Renal cortical epithelial cell (primary cell): ENCODE results near the gene LY6G5C. TPM values are rescaled to one million over a fixed set of nuclear protein-coding genes. Genes with fewer than 3 reads are reported as not detected.
A peak's percentile ranks its signal among the peaks of the same experiment; 100 is the strongest.

Experiments
- DNase-seq: peaks from one replicate; pipeline ENCODE4 v3.0.0-alpha.2; 2011; ENCODE audit warnings: low read depth
- total RNA-seq: library from RNA; depleted of rRNA; stranded (reverse); fragments of >200 nt; gene quantifications from 2 replicates; pipeline ENCODE4 v1.2.3, GENCODE V29; 2014

The LY6G5C gene, protein sequence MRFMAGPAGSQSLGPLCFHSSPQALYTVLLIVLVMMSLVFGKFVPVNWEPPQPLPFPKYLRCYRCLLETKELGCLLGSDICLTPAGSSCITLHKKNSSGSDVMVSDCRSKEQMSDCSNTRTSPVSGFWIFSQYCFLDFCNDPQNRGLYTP
- 0.40 TPM in 1 of 2 replicates, not detected in the other for total RNA-seq

DNA sequence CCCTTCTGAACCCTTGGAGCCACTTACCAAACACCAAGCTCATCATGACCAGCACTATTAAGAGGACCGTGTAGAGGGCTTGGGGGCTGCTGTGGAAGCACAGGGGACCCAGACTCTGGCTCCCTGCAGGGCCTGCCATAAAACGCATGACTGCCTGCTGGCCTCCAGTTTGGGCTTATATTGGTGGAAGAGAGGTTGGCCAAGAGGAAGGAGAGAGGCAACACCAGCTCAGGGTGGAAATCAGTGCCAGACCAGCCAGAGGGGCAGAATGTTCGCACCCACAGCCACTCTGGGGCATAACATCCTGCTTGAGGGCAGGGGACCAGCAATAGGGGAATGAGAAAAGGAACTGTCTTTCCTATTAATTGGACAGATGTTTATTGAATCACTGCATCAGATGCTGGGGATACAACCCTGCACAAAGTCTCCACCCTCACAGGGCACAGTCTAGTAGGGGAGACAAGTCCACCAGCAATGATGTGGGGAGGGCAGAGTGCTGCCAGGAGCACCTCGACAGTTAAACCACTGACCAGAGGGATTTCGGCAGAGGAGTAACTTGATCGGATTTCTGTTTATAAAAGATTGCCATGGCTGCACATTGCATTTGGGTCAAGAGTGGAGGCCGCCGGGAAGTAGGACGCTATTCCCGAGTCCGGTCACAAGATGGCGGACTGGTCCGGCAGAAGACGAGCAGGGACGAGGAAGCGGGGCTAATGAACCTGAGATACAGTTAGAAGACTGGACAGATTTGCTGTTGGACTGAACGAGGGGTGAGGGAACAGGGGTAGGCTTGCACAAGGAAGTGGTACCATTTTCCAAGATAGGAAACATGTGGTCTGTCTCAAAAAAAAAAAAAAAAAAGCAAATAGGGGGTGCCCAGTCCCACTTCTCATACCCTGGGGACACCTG is at the start of gene LY6G5C:
LY6G5C (minus strand) TSS at position 842 of the 909 bp plus-strand sequence; CDS start at position 148, 694 bp downstream.
- DNase-seq = peak; percentile 84

DNA sequence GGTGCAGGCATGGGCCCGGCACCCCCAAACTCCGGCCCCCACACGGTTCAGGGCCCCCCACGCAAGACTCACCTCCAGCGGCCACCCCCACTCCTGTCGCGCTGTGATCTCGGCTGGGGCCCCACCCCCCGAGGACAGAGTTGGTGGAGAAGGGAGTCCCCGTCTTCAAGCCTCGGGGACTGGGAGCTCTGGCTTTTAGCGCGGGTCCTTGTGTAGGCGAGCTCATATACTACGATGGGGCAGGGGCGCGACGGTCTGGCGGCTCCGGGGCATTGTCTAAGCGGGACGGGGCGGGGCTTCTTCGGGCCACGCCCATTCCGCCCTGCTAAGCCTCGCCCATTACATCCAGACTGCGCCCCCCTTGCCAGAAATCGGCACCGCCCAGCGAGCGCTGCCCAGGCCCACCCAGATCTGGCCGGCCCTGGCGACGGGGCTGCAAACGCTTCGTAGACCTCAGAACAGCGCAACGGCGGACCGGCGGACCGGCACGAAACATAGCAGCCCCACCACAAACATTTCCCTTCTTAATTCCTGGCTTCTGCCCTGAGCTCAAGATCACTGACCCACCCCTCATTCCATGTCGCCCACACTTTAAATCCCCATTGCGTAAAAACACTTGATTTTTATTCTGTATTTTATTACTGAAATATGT is 49.2 kb upstream of the LY6G5C start:
- peak; percentile 40 for DNase-seq

DNA sequence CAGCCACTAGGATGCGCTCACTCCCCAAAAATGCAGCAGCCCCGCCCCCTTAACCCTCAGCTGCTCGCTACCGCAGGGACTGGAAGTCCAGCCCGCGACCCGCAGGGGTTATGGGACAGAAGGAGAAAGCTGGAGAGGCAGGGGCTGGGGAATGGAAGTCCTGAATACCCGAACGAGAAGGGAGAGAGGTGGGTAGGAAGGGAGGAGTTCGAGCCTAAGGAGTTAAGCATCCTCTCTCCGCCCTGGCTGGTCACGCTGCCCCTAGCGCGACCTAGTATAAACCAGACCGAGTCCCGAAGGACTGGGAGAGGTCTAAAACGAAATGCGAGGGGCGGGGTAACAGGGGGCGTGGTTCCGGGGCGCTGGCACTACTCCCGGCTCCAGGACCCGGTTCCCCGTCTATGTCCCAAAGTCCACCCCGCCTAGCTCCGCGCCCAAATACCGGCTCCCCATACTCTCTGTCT is 48.7 kb upstream of the LY6G5C start:
- DNase-seq = peak; percentile 78

GRCh38 chr6:31728767-31729514 is 48.1 kb upstream of the LY6G5C start, which contains the start of gene DDAH2:
Gene DDAH2 (minus strand): TSS chr6:31729299. CDS start chr6:31729161, 138 bp downstream.
- no peak for DNase-seq

- no peak for DNase-seq
Observed at GRCh38 chr6:31727717-31728671, 47.1 kb upstream of the LY6G5C start.

DNA sequence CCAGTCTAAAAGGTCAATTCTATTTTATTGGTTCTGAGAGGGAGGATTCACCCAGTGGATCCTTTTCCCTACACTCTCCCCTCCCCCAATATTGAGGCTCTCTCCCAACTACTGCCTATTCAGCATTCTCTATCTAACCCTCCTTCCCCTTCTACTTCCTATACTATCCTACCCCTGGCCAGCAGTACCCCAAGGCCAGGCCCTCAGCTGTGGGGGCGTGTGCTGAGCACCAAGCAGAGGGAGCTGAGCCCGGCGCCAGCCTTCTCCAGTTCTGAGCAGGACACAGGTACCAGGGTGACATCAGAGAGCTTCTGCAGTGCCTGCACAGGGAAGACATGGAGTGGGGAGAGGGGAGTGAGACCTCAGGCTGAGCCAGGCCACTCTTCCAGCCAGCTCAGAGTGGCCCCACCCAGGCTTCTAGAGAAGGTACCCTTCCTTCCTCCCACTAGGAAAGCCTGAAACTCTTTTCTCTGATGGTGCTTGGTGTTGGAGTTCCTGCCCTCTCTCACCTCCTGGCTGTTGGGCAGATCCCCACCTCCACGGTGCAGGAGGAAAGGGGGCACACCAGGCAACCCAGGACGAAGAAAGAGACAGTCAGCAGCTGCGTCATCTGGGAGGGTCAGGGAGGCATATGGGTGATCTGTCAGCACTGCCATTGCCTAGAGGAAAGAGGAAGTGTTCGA is 46.3 kb upstream of the LY6G5C start:
- DNase-seq = no peak

- no peak for DNase-seq
Observed at GRCh38 chr6:31725502-31726350, 44.9 kb upstream of the LY6G5C start.

- no peak for DNase-seq
Observed at GRCh38 chr6:31723980-31724691, 43.3 kb upstream of the LY6G5C start.

DNA sequence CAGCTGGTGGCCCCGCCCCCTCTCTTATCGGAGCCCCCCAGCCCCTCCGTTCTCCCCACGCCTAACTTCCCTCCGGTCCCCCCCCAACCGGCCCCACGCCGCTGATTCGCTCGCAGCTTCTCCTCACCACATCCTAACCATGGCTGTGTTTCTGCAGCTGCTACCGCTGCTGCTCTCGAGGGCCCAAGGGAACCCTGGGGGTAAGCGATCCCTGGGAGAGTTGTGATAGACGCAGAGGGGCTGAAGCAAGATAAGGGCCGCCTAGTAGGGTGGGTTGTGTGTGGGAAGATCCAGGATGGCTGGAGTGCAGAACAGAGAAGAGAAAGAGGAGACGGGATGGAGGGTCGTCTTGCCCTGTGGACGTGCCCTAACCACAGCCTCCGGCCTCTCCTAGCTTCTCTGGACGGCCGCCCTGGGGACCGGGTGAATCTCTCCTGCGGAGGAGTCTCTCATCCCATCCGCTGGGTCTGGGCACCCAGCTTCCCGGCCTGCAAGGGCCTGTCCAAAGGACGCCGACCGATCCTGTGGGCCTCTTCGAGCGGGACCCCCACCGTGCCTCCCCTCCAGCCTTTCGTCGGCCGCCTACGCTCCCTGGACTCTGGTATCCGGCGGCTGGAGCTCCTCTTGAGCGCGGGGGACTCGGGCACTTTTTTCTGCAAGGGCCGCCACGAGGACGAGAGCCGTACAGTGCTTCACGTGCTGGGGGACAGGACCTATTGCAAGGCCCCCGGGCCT is 42.5 kb upstream of the LY6G5C start, which contains the start of gene MPIG6B:
MPIG6B (plus strand) TSS at position 129 of the 735 bp plus-strand sequence; CDS start at position 140, 11 bp downstream.
- no peak for DNase-seq

DNA sequence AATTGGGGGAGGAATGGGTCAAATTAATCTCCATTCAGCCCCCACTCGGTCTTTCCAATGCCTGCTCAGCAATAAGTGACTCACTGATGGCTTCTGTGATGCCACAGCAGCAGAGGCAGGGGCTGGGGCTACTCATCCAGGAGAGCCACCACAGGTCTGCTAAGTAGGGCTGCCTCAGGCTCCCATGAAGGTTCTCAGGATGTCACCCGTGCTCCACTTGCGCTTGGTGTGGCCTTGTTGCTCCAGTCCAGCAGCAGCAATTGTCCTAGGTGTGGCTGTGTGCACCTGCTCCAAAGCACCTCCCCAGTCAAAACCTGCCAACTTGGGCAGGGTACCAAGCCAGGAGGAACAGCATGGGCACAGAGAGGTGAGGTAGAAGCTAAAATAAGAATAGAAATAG is 41.3 kb upstream of the LY6G5C start:
- no peak for DNase-seq

DNA sequence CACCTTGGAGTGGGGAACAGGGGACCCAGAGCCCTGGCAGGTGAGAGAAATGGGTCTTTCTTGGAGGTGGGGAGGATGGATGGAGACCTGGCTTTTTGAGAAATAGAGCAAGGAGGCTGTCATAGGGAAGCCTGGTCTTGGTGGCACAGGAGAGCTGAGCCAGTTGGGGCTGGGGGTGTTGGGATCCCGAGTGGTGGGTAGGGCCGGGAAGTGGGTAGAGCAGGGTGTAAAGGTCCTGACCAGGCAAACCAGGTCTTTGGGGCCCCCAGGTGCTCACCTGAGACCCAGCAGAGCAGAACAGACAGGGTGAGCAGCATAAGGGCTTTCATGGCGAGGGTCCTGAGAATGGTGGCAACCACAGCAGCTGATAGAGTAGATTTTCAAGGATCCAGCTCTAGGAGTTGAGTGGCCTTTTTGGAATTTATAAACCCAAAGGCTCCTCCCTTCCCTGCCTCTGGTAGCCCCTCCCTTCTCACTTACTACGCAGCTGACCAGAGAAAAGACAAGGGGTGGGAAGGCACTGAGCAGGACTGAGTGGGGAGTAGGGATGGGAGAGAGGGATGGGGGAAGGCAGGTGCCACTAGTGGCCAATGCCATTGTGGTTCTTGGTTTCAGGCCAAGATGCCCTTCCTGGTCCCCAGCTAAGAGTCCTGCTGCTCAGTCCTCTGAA is 40.6 kb upstream of the LY6G5C start, which contains the start of gene LY6G6C:
LY6G6C (minus strand) TSS at position 396 of the 670 bp plus-strand sequence; CDS start at position 329, 67 bp downstream.
- DNase-seq = no peak

- no peak for DNase-seq
Observed at GRCh38 chr6:31720196-31720770, 39.4 kb upstream of the LY6G5C start.

DNA sequence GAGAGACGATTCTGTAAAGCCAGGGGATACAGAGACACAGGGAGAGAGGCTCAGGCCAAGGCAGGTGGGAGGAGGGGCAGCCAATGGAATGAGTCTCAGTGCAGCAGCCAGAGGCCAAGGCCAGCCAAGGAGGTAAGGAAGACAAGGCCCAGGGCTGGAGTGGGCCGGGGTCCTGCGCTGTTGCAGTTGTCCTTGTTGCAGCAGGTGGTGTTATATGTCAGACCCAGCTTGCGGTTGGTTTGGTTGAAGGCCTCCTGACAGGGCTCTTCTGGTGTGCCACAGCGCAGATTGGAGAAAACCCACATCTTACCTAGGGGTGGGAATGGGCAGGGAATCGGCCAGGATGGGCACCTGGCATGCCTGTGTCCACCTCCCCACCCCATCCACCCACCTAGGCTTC is 38.1 kb upstream of the LY6G5C start:
- DNase-seq = no peak

DNA sequence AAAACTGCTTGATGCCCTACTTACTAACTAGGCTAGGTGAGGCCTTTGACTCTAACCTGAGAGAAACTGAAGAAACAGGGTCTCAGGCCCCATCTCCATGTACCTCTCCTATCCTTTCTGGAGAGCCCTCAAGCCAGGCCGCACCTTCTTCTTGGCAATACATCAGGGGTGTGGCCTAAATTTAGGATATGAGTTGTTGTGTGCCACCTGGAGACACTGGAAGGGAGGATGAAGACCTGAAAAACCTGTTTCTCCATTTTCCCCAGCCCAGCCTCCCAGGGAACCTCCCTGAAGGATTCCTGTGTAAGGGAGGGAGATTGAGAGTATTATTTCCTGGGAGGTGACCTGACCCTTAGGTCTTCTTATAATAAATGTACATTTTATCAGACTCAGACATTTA is 37.4 kb upstream of the LY6G5C start:
- no peak for DNase-seq

DNA sequence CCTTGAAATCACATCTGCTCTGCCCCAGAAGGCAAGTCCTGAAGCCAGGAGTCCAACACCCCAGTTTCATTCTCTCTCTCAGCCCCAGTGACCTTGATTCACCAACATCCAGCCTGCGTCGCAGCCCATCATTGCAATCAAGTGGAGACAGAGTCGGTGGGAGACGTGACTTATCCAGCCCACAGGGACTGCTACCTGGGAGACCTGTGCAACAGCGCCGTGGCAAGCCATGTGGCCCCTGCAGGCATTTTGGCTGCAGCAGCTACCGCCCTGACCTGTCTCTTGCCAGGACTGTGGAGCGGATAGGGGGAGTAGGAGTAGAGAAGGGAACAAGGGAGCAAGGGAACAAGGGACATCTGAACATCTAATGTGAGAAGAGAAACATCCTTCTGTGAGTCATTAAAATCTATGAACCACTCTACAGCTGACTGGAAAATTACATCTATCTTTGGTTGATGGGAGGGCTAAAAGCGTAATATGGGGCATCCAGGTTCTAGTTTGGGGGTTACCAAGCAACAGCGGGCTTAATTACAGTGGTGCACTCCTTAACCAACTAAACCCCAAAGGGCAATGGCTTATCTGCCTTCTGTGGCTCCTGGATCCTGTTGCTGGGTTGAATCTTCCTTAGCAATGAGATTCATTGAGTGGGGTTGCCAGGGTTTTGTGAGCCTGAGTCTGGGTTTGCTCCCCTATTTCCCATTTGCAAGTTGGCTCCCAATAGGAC is 36.8 kb upstream of the LY6G5C start:
- no peak for DNase-seq
